Subcutaneous adipose tissue (tissue), 4 donors: ENCODE results near the gene ITGB4. TPM values are rescaled to one million over a fixed set of nuclear protein-coding genes. Genes with fewer than 3 reads are reported as not detected.

Experiments
- total RNA-seq, 4 donors: library from RNA; depleted of rRNA; stranded (reverse); fragments of >200 nt; gene quantifications; one replicate each; pipeline ENCODE4 v1.1.0, GENCODE V29; 2016
- TF ChIP-seq, protein P1 (sequence below): fragments of 450-650 bp; IDR thresholded peaks from one replicate; pipeline ENCODE4 v1.5.1; 2016; ENCODE audit warnings: low read depth, mild to moderate bottlenecking, control low read depth, antibody characterized with exemption, moderate library complexity

Gene ITGB4
- total RNA-seq, 4 donors from 2014 or later, result 5.1 to 25.2 (median 9.9) TPM

GRCh38 chr17:75795820-75796607, 74.8 kb downstream of the ITGB4 start:
- TF ChIP-seq, protein P1, sequence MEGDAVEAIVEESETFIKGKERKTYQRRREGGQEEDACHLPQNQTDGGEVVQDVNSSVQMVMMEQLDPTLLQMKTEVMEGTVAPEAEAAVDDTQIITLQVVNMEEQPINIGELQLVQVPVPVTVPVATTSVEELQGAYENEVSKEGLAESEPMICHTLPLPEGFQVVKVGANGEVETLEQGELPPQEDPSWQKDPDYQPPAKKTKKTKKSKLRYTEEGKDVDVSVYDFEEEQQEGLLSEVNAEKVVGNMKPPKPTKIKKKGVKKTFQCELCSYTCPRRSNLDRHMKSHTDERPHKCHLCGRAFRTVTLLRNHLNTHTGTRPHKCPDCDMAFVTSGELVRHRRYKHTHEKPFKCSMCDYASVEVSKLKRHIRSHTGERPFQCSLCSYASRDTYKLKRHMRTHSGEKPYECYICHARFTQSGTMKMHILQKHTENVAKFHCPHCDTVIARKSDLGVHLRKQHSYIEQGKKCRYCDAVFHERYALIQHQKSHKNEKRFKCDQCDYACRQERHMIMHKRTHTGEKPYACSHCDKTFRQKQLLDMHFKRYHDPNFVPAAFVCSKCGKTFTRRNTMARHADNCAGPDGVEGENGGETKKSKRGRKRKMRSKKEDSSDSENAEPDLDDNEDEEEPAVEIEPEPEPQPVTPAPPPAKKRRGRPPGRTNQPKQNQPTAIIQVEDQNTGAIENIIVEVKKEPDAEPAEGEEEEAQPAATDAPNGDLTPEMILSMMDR, result no peak

DNA sequence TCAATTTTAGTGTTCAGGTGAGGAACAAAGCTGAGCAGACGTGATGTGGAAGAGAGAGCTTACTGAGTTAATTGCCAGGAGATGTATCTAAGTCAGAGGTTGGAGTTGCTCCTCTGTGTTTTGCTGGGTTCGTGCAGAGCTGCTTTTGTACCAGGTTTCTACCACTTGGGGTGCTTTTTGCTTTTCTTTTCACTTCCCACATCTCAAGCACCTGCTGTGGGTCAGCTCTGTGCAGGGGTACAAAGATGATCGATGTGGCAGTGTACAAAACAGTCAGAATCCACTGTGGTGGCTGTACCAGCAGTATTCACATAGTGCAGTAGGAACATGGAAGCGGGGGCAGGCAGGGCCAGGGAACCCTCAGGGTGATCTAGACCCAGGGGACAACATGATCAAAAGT, 78.1 kb downstream of the ITGB4 start:
- TF ChIP-seq, protein P1, result no peak

DNA sequence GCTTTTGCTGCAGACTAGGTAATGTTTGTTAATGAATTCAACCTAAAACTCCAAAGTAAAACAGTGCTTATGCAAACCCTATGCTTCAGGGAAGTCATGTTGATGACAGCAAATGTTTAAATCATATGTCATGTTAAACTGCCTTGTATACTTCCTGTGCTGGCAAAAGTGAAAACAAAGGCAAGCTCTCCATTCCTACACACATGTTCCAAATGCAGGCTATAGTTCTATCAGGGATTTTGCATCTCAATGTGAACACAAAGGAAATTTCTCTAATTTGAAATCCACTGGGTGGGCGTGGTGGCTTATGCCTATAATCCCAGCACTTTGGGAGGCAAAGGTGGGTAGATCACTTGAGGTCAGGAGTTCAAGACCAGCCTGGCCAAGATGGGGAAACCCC, 82.6 kb downstream of the ITGB4 start:
- TF ChIP-seq, protein P1, result no peak

DNA sequence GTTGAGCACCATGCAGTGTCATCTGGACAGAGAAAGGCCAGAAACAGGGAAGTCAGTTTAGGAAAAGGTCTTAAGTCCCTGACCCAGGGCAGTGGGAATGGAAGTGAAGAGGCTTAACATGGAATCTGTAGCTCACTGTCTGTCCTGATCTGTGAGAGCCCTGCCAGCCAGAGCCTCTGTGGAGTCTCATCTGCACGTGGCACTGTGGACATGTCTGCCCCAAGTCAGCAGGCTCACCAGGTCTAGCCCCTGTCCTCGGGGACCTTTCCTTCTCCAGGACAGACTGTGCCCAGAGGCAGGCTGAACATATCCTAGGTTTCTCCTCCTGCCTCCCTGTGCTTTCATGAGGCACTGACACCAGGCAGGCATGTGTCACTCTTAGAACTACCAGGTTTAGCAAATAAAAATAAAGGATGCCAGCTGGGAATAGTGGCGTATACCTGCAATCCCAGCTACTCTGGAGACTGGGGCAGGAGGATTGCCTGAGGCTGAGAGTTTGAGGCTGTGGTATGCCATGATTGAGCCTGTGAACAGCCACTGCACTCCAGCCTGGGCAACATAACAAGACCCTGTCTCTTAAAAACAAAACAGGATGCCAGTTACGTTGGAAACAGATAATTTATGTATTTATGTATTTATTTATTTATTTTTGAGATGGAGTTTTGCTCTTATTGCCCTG, 85.7 kb downstream of the ITGB4 start:
- TF ChIP-seq, protein P1, result no peak

Other genes with a start within 250 kb of the ITGB4 start
- gene CASKIN2, start 205.9 kb upstream of the ITGB4 start, total RNA-seq, result 10 to 100 TPM in 2 of 4 donors, 1 to 10 TPM in 2; 5.6 to 26.6 (median 10.2) TPM
- 10 to 100 TPM in 3 of 4 donors, 1 to 10 TPM in 1; 9.5 to 23.8 (median 17.3) TPM for gene TSEN54, start 204.9 kb upstream of the ITGB4 start, total RNA-seq
- 1 to 10 TPM; 2.0 to 7.3 (median 3.5) TPM for gene LLGL2, start 195.8 kb upstream of the ITGB4 start, total RNA-seq
- 100 to 1,000 TPM in 1 of 4 donors, 10 to 100 TPM in 3; 51.5 to 191 (median 73.5) TPM for gene MYO15B, start 133.7 kb upstream of the ITGB4 start, total RNA-seq
- 1 to 10 TPM in 1 of 4 donors, under 1 TPM in 1, not detected in 2; 0.66 to 1.9 TPM for gene SMIM5, start 88.0 kb upstream of the ITGB4 start, total RNA-seq
- gene RECQL5, start 54.3 kb upstream of the ITGB4 start, total RNA-seq, result 10 to 100 TPM in 2 of 4 donors, 1 to 10 TPM in 2; 7.7 to 23.4 (median 15.5) TPM
- gene SAP30BP, start 54.1 kb upstream of the ITGB4 start, total RNA-seq, result 10 to 100 TPM; 58.0 to 78.9 (median 61.7) TPM
- gene GALK1, start 43.7 kb downstream of the ITGB4 start, total RNA-seq, result 10 to 100 TPM; 13.2 to 31.3 (median 24.5) TPM
- 10 to 100 TPM; 21.8 to 42.1 (median 29.7) TPM for gene UNK, start 63.3 kb downstream of the ITGB4 start, total RNA-seq
- gene UNC13D, start 122.9 kb downstream of the ITGB4 start, total RNA-seq, result 1 to 10 TPM; 4.7 to 9.7 (median 8.5) TPM
- 10 to 100 TPM; 55.3 to 91.7 (median 65.6) TPM for gene WBP2, start 133.9 kb downstream of the ITGB4 start, total RNA-seq
- 10 to 100 TPM; 10.3 to 23.0 (median 20.8) TPM for gene TRIM47, start 157.1 kb downstream of the ITGB4 start, total RNA-seq
- gene TRIM65, start 175.5 kb downstream of the ITGB4 start, total RNA-seq, result 10 to 100 TPM; 14.3 to 33.9 (median 24.7) TPM
- 10 to 100 TPM; 28.4 to 57.9 (median 46.0) TPM for gene MRPL38, start 183.4 kb downstream of the ITGB4 start, total RNA-seq
- gene FBF1, start 219.6 kb downstream of the ITGB4 start, total RNA-seq, result 1 to 10 TPM; 3.1 to 8.8 (median 6.7) TPM